Measurements from ENCODE around the gene C11orf16.

Gene C11orf16

GRCh38 chr11:8878771-8879170 lies 54.0 kb downstream of the C11orf16 start:
- no peak for DNase-seq

GRCh38 chr11:8873741-8874405 lies 58.9 kb downstream of the C11orf16 start:
- DNase-seq, result no peak

GRCh38 chr11:8871962-8872361 lies 60.8 kb downstream of the C11orf16 start:
- DNase-seq, result no peak

GRCh38 chr11:8871171-8871775 lies 61.5 kb downstream of the C11orf16 start:
- DNase-seq, result no peak

GRCh38 chr11:8870411-8871170 lies 62.2 kb downstream of the C11orf16 start:
- DNase-seq, result peak; percentile 17
